ENCODE results near the gene NR2F1.

Gene NR2F1

GRCh38 chr5:93584596-93585040, 1.6 kb downstream of the NR2F1 start:
- TF ChIP-seq CTCF (IDR thresholded peaks at IDR 0.05; ENCODE audit: borderline replicate concordance, insufficient read depth, low read depth, low read length) = no peak
- H3K4me3 ChIP-seq (ENCODE audit: low read depth, low read length) = peak overlapping the region; percentile 26

GRCh38 chr5:93585041-93585766, 2.2 kb downstream of the NR2F1 start:
- no peak for TF ChIP-seq CTCF (IDR thresholded peaks at IDR 0.05; ENCODE audit: borderline replicate concordance, insufficient read depth, low read depth, low read length)
- peak overlapping the region; percentile 29 for H3K4me3 ChIP-seq (ENCODE audit: low read depth, low read length)

- TF ChIP-seq CTCF (IDR thresholded peaks at IDR 0.05; ENCODE audit: borderline replicate concordance, insufficient read depth, low read depth, low read length) = no peak
- no peak overlapping the region for H3K4me3 ChIP-seq (ENCODE audit: low read depth, low read length)
These were observed 2.9 kb downstream of the NR2F1 start for GRCh38 chr5:93585767-93586385.

- no peak overlapping the region for H3K4me3 ChIP-seq (ENCODE audit: low read depth, low read length)
- TF ChIP-seq CTCF (IDR thresholded peaks at IDR 0.05; ENCODE audit: borderline replicate concordance, insufficient read depth, low read depth, low read length) = no peak
These were observed 3.9 kb downstream of the NR2F1 start for GRCh38 chr5:93586736-93587596.

GRCh38 chr5:93587597-93588351, 4.8 kb downstream of the NR2F1 start:
- no peak for TF ChIP-seq CTCF (IDR thresholded peaks at IDR 0.05; ENCODE audit: borderline replicate concordance, insufficient read depth, low read depth, low read length)
- H3K4me3 ChIP-seq (ENCODE audit: low read depth, low read length) = no peak overlapping the region

- no peak overlapping the region for H3K4me3 ChIP-seq (ENCODE audit: low read depth, low read length)
- TF ChIP-seq CTCF (IDR thresholded peaks at IDR 0.05; ENCODE audit: borderline replicate concordance, insufficient read depth, low read depth, low read length) = no peak
These were observed 5.5 kb downstream of the NR2F1 start for GRCh38 chr5:93588352-93589151.

Data from GM12875 (cell line).